Panc1 (cell line): ENCODE data around the gene RGS9. TPM values are rescaled to one million over a fixed set of nuclear protein-coding genes. Genes with fewer than 3 reads are reported as not detected.

ENCODE experiments used
- ATAC-seq: fragments of 200-7000 bp; cut with Tn5 transposase; 2 replicates; pipeline ENCODE4 v1.9.1; 2020; ENCODE audit warnings: mild to moderate bottlenecking, moderate library complexity
- BruUV-seq: library from RNA; stranded (reverse); fragments of 400-500 nt; replicated peaks from 2 replicates; lab custom pipeline; 2021; lab: Mats Ljungman, UMichigan
- CTCF ChIA-PET: fragments of 300-600 bp; sonication (Branson Sonifier 250); formaldehyde crosslinking; loops from one replicate; lab custom pipeline; 2022; ENCODE audit warnings: antibody characterized with exemption; lab: Charles Lee
- POLR2A ChIA-PET: fragments of 300-600 bp; sonication (Branson Sonifier 250); formaldehyde crosslinking; loops from one replicate; lab custom pipeline; 2022; ENCODE audit warnings: antibody characterized with exemption; lab: Charles Lee
- DNase-seq: peaks from one replicate; pipeline ENCODE4 v3.0.0-alpha.2; 2010; ENCODE audit warnings: low read depth, low spot score
- H3K27ac ChIP-seq: 2 replicates; pipeline ENCODE4 v1.5.1; 2011; ENCODE audit warnings: mild to moderate bottlenecking, low read length, inconsistent platforms
- H3K27me3 ChIP-seq: fragments of 200-500 bp; sonication (Bioruptor generic); 2 replicates; pipeline ENCODE4 v1.6.0; 2014; ENCODE audit warnings: low read length, inconsistent platforms; ENCODE audit not compliant: control insufficient read depth, insufficient read depth
- H3K36me3 ChIP-seq: fragments of 200-500 bp; sonication (Bioruptor generic); 2 replicates; pipeline ENCODE4 v1.5.1; 2014; ENCODE audit warnings: inconsistent platforms, mild to moderate bottlenecking, low read length, moderate library complexity; ENCODE audit not compliant: control insufficient read depth, insufficient read depth
- H3K4me1 ChIP-seq: 2 replicates; pipeline ENCODE4 v1.5.1; 2011; ENCODE audit warnings: inconsistent platforms, mild to moderate bottlenecking, low read length, moderate library complexity; ENCODE audit not compliant: control insufficient read depth, insufficient read depth
- H3K4me3 ChIP-seq, 2 experiments: 2 replicates each; pipeline ENCODE4 v1.5.1; 2011 to 2012; ENCODE audit warnings: low read depth in 2 of 2, low read length in 2 of 2, mild to moderate bottlenecking in 2 of 2, inconsistent platforms in 1 of 2, moderate library complexity in 1 of 2
- H3K9me3 ChIP-seq: fragments of 200-500 bp; sonication (Bioruptor generic); 2 replicates; pipeline ENCODE4 v1.5.1; 2014; ENCODE audit warnings: low read depth, mild to moderate bottlenecking, inconsistent platforms, low read length, moderate library complexity; ENCODE audit not compliant: control insufficient read depth, insufficient read depth
- POLR2AphosphoS5 ChIP-seq: IDR thresholded peaks from 2 replicates; pipeline ENCODE4 v1.6.1; 2012; ENCODE audit warnings: mild to moderate bottlenecking, low read depth, low read length, moderate library complexity
- SIN3A ChIP-seq: IDR thresholded peaks from 2 replicates; pipeline ENCODE4 v1.6.1; 2012; ENCODE audit warnings: low read depth, mild to moderate bottlenecking, low read length, moderate library complexity, borderline replicate concordance; ENCODE audit not compliant: insufficient read depth
- TCF7L2 ChIP-seq: IDR thresholded peaks from 2 replicates; pipeline ENCODE4 v1.6.1; 2011; ENCODE audit warnings: mild to moderate bottlenecking, low read depth, low read length, inconsistent platforms
- in situ Hi-C: cut with HindIII; loops from 2 replicates; pipeline ENCODE4 v1.10.0; 2016; ENCODE audit warnings: low sequenced_read_pairs, low pct_unique_long_range_greater_than_20kb
- intact Hi-C: fragments of 100-400 bp; cut with micrococcal nuclease; formaldehyde crosslinking; loops from one replicate; pipeline ENCODE4 v1.10.0; 2022; ENCODE audit not compliant: unreplicated experiment
- total RNA-seq: library from RNA; stranded (reverse); gene quantifications from one replicate; pipeline ENCODE4 v1.2.1, GENCODE V29; 2021; ENCODE audit not compliant: unreplicated experiment
- TF ChIP-seq, protein P1 (sequence below), 2 experiments: IDR thresholded peaks; 2 replicates each; pipeline ENCODE4 v1.6.1; 2011 to 2012; ENCODE audit warnings: low read depth in 2 of 2, control low read depth in 1 of 2, low read length in 1 of 2, mild to moderate bottlenecking in 1 of 2, moderate library complexity in 1 of 2; ENCODE audit not compliant: insufficient read depth in 1 of 2
- TF ChIP-seq, protein P2 (sequence below): fragments of 450-650 bp; IDR thresholded peaks from 2 replicates; pipeline ENCODE4 v1.5.1; 2017; ENCODE audit warnings: mild to moderate bottlenecking

Gene RGS9
- total RNA-seq, 1 experiment from 2014 or later: 3.3 TPM

DNA sequence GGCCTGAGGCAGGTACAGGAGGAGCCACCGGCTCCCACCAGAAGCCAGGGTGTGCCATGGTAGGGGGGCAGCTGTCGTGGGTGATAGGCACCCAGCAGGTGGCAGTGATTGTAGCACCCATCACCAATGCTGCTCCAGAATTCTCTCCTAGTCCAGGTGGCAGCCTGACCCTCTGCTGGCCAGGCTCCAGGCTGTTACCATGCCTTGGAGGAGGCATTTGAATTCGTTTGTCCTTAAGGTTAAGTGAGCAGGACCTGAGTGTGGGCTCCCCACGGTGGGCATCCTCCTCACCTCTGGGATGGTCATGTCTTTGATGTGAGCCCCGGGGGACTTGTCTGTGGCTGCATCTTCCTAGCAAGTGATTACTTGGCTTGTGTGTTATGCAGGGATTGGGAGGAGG is 59.4 kb downstream of the RGS9 start:
- BruUV-seq: no TSS peak
- intact Hi-C loops: loop anchor here (10.0 kb wide), 1 partner anchor 232 kb away; no protein-coding TSS in a partner anchor
- in situ Hi-C loops: no loop called here
- ChIA-PET POLR2A (no interaction called here), CTCF (interaction anchor here (0.7 kb wide), 1 partner anchor 237 kb away, joined by 3 read pairs; no protein-coding TSS in a partner anchor)
- H3K4me3 ChIP-seq: no peak overlapping the region
- no peak for TF ChIP-seq SIN3A
- TF ChIP-seq POLR2AphosphoS5: no peak
- TF ChIP-seq, protein P1, sequence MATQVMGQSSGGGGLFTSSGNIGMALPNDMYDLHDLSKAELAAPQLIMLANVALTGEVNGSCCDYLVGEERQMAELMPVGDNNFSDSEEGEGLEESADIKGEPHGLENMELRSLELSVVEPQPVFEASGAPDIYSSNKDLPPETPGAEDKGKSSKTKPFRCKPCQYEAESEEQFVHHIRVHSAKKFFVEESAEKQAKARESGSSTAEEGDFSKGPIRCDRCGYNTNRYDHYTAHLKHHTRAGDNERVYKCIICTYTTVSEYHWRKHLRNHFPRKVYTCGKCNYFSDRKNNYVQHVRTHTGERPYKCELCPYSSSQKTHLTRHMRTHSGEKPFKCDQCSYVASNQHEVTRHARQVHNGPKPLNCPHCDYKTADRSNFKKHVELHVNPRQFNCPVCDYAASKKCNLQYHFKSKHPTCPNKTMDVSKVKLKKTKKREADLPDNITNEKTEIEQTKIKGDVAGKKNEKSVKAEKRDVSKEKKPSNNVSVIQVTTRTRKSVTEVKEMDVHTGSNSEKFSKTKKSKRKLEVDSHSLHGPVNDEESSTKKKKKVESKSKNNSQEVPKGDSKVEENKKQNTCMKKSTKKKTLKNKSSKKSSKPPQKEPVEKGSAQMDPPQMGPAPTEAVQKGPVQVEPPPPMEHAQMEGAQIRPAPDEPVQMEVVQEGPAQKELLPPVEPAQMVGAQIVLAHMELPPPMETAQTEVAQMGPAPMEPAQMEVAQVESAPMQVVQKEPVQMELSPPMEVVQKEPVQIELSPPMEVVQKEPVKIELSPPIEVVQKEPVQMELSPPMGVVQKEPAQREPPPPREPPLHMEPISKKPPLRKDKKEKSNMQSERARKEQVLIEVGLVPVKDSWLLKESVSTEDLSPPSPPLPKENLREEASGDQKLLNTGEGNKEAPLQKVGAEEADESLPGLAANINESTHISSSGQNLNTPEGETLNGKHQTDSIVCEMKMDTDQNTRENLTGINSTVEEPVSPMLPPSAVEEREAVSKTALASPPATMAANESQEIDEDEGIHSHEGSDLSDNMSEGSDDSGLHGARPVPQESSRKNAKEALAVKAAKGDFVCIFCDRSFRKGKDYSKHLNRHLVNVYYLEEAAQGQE (IDR thresholded peaks at IDR 0.05; ENCODE audit: insufficient read depth in 1 of 2, low read depth in 2 of 2, low read length in 1 of 2): no peak
- no peak for TF ChIP-seq TCF7L2
- no peaks in the 10 kb centered on the region for H3K4me1 ChIP-seq
- DNase-seq: no peak
- H3K27ac ChIP-seq: no peak overlapping the region
- no peaks in the 10 kb centered on the region for H3K9me3 ChIP-seq
- ATAC-seq: no peak
- no peaks in the 10 kb centered on the region for H3K36me3 ChIP-seq
- H3K27me3 ChIP-seq: no peaks in the 10 kb centered on the region

DNA sequence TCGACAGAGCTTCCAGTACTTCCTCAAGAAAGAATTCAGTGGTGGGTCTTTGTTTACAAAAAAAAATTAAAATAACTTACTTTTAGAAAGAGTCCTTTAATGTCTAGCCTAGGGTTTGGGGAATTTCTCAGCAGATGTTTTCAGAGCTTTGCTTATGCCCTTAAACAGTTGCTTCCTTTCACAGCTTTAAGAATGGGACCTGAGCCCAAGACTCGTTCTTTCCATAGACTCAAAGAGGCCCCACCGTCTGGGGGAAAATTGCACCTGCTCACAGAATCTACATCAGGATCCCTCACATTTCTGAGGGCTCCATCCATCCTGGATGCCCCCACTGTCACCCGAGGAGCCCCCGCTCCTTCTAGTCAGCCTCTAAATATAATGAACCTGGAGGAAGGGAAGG is 60.0 kb downstream of the RGS9 start:
- in situ Hi-C loops (no loop called here), intact Hi-C loops (loop anchor here (10.0 kb wide), 1 partner anchor 232 kb away; no protein-coding TSS in a partner anchor)
- no peaks in the 10 kb centered on the region for H3K4me1 ChIP-seq
- H3K27me3 ChIP-seq: no peaks in the 10 kb centered on the region
- ATAC-seq: no peak
- DNase-seq: no peak
- H3K36me3 ChIP-seq: no peaks in the 10 kb centered on the region
- ChIA-PET POLR2A (no interaction called here), CTCF (interaction anchor here (0.7 kb wide), 1 partner anchor 237 kb away, joined by 3 read pairs; no protein-coding TSS in a partner anchor)
- H3K4me3 ChIP-seq: no peak overlapping the region
- H3K9me3 ChIP-seq: no peaks in the 10 kb centered on the region
- H3K27ac ChIP-seq: no peak overlapping the region
- TF ChIP-seq, protein P2, sequence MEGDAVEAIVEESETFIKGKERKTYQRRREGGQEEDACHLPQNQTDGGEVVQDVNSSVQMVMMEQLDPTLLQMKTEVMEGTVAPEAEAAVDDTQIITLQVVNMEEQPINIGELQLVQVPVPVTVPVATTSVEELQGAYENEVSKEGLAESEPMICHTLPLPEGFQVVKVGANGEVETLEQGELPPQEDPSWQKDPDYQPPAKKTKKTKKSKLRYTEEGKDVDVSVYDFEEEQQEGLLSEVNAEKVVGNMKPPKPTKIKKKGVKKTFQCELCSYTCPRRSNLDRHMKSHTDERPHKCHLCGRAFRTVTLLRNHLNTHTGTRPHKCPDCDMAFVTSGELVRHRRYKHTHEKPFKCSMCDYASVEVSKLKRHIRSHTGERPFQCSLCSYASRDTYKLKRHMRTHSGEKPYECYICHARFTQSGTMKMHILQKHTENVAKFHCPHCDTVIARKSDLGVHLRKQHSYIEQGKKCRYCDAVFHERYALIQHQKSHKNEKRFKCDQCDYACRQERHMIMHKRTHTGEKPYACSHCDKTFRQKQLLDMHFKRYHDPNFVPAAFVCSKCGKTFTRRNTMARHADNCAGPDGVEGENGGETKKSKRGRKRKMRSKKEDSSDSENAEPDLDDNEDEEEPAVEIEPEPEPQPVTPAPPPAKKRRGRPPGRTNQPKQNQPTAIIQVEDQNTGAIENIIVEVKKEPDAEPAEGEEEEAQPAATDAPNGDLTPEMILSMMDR: no peak
- TF ChIP-seq SIN3A (no peak), POLR2AphosphoS5 (no peak), TCF7L2 (no peak)
- TF ChIP-seq, protein P1 (IDR thresholded peaks at IDR 0.05; ENCODE audit: insufficient read depth in 1 of 2, low read depth in 2 of 2, low read length in 1 of 2): no peak
- no TSS peak for BruUV-seq
